SK-N-SH treated with all-trans-retinoic acid at 6 μM for 48 hours (cell line): ENCODE results near the gene SREBF1.

ENCODE experiments used
- CSDC2 ChIP-seq: fragments of 250-450 bp; sonication (Bioruptor Pico); IDR thresholded peaks from 2 replicates; pipeline ENCODE4 v1.5.0; 2020; ENCODE audit warnings: mild to moderate bottlenecking, moderate library complexity
- CSRNP3 ChIP-seq: fragments of 250-450 bp; sonication (Bioruptor Pico); IDR thresholded peaks from 2 replicates; pipeline ENCODE4 v1.5.1; 2021; ENCODE audit warnings: mild to moderate bottlenecking, moderate library complexity
- ESRRG ChIP-seq: fragments of 250-450 bp; sonication (Bioruptor Pico); IDR thresholded peaks from 2 replicates; pipeline ENCODE4 v1.6.1; 2021; ENCODE audit warnings: mild to moderate bottlenecking
- PATZ1 ChIP-seq: fragments of 250-450 bp; sonication (Bioruptor Pico); IDR thresholded peaks from 2 replicates; pipeline ENCODE4 v1.8.0; 2020; ENCODE audit warnings: mild to moderate bottlenecking, moderate library complexity, borderline replicate concordance
- POU6F1 ChIP-seq: fragments of 250-450 bp; sonication (Bioruptor Pico); IDR thresholded peaks from 2 replicates; pipeline ENCODE4 v1.8.0; 2021; ENCODE audit warnings: low read depth, mild to moderate bottlenecking, moderate library complexity, borderline replicate concordance
- TSHZ2 ChIP-seq: fragments of 250-450 bp; sonication (Bioruptor Pico); IDR thresholded peaks from 2 replicates; pipeline ENCODE4 v1.5.0; 2020; ENCODE audit warnings: mild to moderate bottlenecking, moderate library complexity
- ZC3H10 ChIP-seq: fragments of 250-450 bp; sonication (Bioruptor Pico); IDR thresholded peaks from 2 replicates; pipeline ENCODE4 v1.5.1; 2021; ENCODE audit warnings: mild to moderate bottlenecking, moderate library complexity
- ZNF70 ChIP-seq: fragments of 450-650 bp; formaldehyde crosslinking; IDR thresholded peaks from 2 replicates; pipeline ENCODE4 v1.5.0; 2020; ENCODE audit warnings: mild to moderate bottlenecking, moderate library complexity

- TF ChIP-seq ZNF70 (CRISPR knock-in tag) (no peak), PATZ1 (no peak), POU6F1 (CRISPR knock-in tag) (no peak), ZC3H10 (CRISPR knock-in tag) (peak; percentile 66), TSHZ2 (CRISPR knock-in tag) (no peak), ESRRG (CRISPR knock-in tag) (0 out of 2 replicates have a peak, but pooled peaks have one; percentile 35), CSRNP3 (CRISPR knock-in tag) (peak; percentile 67; the same call in 1 of the 2 replicates), CSDC2 (CRISPR knock-in tag) (no peak; the same call in 1 of the 2 replicates)
These were observed 3.3 kb upstream of the SREBF1 start for GRCh38 chr17:17839791-17840707.
